K562 (cell line): ENCODE measurements around the gene IL1RN. TPM values are rescaled to one million over a fixed set of nuclear protein-coding genes. Genes with fewer than 3 reads are reported as not detected.

Experiments used
- ATAC-seq: fragments of 200-7000 bp; cut with Tn5 transposase; 3 replicates; pipeline ENCODE4 v1.9.1; 2020; ENCODE audit warnings: moderate library complexity
- BruUV-seq: library from RNA; stranded (reverse); fragments of 400-500 nt; replicated peaks from 2 replicates; lab custom pipeline; 2021; lab: Mats Ljungman, UMichigan
- CTCF ChIA-PET: fragments of 300-600 bp; formaldehyde crosslinking; extraction: SDS; loops from one replicate; lab custom pipeline; 2021; ENCODE audit warnings: low intra/inter-chr PET ratio; lab: Yijun Ruan, JAX
- POLR2A ChIA-PET: fragments of 300-600, 350-650 bp; sonication (Branson Sonifier 250); formaldehyde crosslinking; extraction: SDS; loops from one replicate; lab custom pipeline; 2021; ENCODE audit warnings: antibody characterized with exemption, inconsistent platforms; lab: Yijun Ruan, JAX
- DNase-seq, 4 experiments: peaks; one replicate each; pipeline versions ENCODE4 v3.0.0 to v3.0.0-alpha.2; 2011 to 2018; ENCODE audit warnings: low spot score in 3 of 4, mixed read lengths in 3 of 4; ENCODE audit errors: extremely low read depth in 1 of 4
- FAIRE-seq: peaks from 2 replicates; lab custom pipeline; 2011; peaks lifted over from hg19 to GRCh38; lab: Jason Lieb, UNC
- H2AFZ ChIP-seq: 2 replicates; pipeline ENCODE4 v1.6.0; 2011; ENCODE audit warnings: low read depth, low read length, control low read depth, inconsistent platforms
- H3K27ac ChIP-seq: fragments of 200-600 bp; 3 replicates; pipeline ENCODE4 v1.8.0; 2011; ENCODE audit warnings: low read depth, mild to moderate bottlenecking, control low read depth, inconsistent platforms, low read length, moderate library complexity, mixed read lengths; ENCODE audit errors: extremely low read depth
- H3K27me3 ChIP-seq, 2 experiments: fragments of 300-600 bp in 1 of 2; 2 replicates in 1 of 2; 3 replicates in 1 of 2; pipeline versions ENCODE4 v1.6.0 to v1.8.0; 2011; ENCODE audit warnings: inconsistent platforms in 2 of 2, low read length in 2 of 2, mild to moderate bottlenecking in 1 of 2, mixed read lengths in 1 of 2, moderate library complexity in 1 of 2; ENCODE audit not compliant: control insufficient read depth in 2 of 2, insufficient read depth in 2 of 2
- H3K36me3 ChIP-seq: fragments of 300-600 bp; 3 replicates; pipeline ENCODE4 v1.8.0; 2011; ENCODE audit warnings: mild to moderate bottlenecking, low read length, inconsistent platforms; ENCODE audit not compliant: control insufficient read depth, insufficient read depth
- H3K4me1 ChIP-seq, 2 experiments: fragments of 200-600 bp in 1 of 2; replicated peaks in 1 of 2; 2 replicates in 1 of 2; 3 replicates in 1 of 2; pipeline versions ENCODE4 v1.5.1 to v1.8.0; 2011; ENCODE audit warnings: inconsistent platforms in 2 of 2, low read length in 2 of 2, mild to moderate bottlenecking in 1 of 2, mixed read lengths in 1 of 2, moderate library complexity in 1 of 2; ENCODE audit not compliant: control insufficient read depth in 2 of 2, insufficient read depth in 2 of 2
- H3K4me2 ChIP-seq: 2 replicates; pipeline ENCODE4 v1.6.1; 2011; ENCODE audit warnings: low read length, control low read depth, inconsistent platforms, mixed read lengths; ENCODE audit not compliant: insufficient read depth
- H3K4me3 ChIP-seq: fragments of 200-600 bp; sonication (generic), shearing (Covaris generic); 2 replicates; pipeline ENCODE4 v1.5.1; 2016; ENCODE audit warnings: control low read depth, inconsistent platforms
- H3K79me2 ChIP-seq: fragments of 200-600 bp; 3 replicates; pipeline ENCODE4 v1.8.0; 2011; ENCODE audit warnings: low read length, inconsistent platforms; ENCODE audit not compliant: control insufficient read depth, insufficient read depth
- H3K9ac ChIP-seq, 2 experiments: 2 replicates each; pipeline versions ENCODE4 v1.6.0 to v1.6.1; 2011; ENCODE audit warnings: low read depth in 2 of 2, low read length in 2 of 2, control low read depth in 1 of 2, inconsistent platforms in 1 of 2, mild to moderate bottlenecking in 1 of 2, mixed read lengths in 1 of 2; ENCODE audit not compliant: insufficient read depth in 1 of 2
- H3K9me1 ChIP-seq: one replicate; pipeline ENCODE4 v1.6.0; 2011; ENCODE audit warnings: inconsistent platforms, mild to moderate bottlenecking, low read length, moderate library complexity; ENCODE audit not compliant: control insufficient read depth, insufficient read depth
- H3K9me3 ChIP-seq: replicated peaks from 2 replicates; pipeline ENCODE4 v1.5.1; 2011; ENCODE audit warnings: low read depth, low read length, inconsistent platforms; ENCODE audit not compliant: control insufficient read depth, insufficient read depth
- H4K20me1 ChIP-seq: replicated peaks from 2 replicates; pipeline ENCODE4 v1.6.1; 2011; ENCODE audit warnings: low read length, inconsistent platforms, mixed read lengths; ENCODE audit not compliant: control insufficient read depth, insufficient read depth
- CREB1 ChIP-seq, 2 experiments: sonication (generic) in 1 of 2; formaldehyde crosslinking in 1 of 2; IDR thresholded peaks; 2 replicates each; pipeline versions ENCODE4 v1.6.1 to v1.8.0; 2012 to 2022; ENCODE audit warnings: inconsistent platforms in 1 of 2, mild to moderate bottlenecking in 1 of 2, missing genetic modification reagents in 1 of 2, moderate library complexity in 1 of 2
- E2F3 ChIP-seq: fragments of 250-450 bp; sonication (Bioruptor Pico); IDR thresholded peaks from 2 replicates; pipeline ENCODE4 v1.4.0; 2020; ENCODE audit warnings: mild to moderate bottlenecking
- KDM1A ChIP-seq, 2 experiments: fragments of 450-650 bp; IDR thresholded peaks; 2 replicates each; pipeline ENCODE4 v1.6.1; 2016; ENCODE audit warnings: mild to moderate bottlenecking in 2 of 2
- KDM4B ChIP-seq, 2 experiments: fragments of 450-650 bp in 1 of 2; sonication (generic) in 1 of 2; IDR thresholded peaks; 2 replicates each; pipeline ENCODE4 v1.6.1; 2016 to 2017; ENCODE audit warnings: borderline replicate concordance in 2 of 2, antibody characterized with exemption in 1 of 2, low read depth in 1 of 2, mild to moderate bottlenecking in 1 of 2
- MAZ ChIP-seq, 2 experiments: fragments of 450-650 bp in 1 of 2; sonication (generic) in 1 of 2; formaldehyde crosslinking; IDR thresholded peaks in 1 of 2; conservative IDR thresholded peaks in 1 of 2; 2 replicates each; pipeline versions ENCODE4 v1.4.0 to v1.5.0; 2020; ENCODE audit warnings: mild to moderate bottlenecking in 1 of 2, missing genetic modification reagents in 1 of 2
- MIER1 ChIP-seq: fragments of 450-650 bp; IDR thresholded peaks from 2 replicates; pipeline ENCODE4 v1.6.1; 2016; ENCODE audit warnings: antibody characterized with exemption, mild to moderate bottlenecking, low read depth
- NR2F6 ChIP-seq: fragments of 450-650 bp; formaldehyde crosslinking; IDR thresholded peaks from 2 replicates; pipeline ENCODE4 v1.4.0; 2020; ENCODE audit warnings: mild to moderate bottlenecking
- PML ChIP-seq: IDR thresholded peaks from 2 replicates; pipeline ENCODE4 v1.6.1; 2012; ENCODE audit warnings: low read length, inconsistent platforms
- POLR2AphosphoS5 ChIP-seq: IDR thresholded peaks from 2 replicates; pipeline ENCODE4 v1.6.1; 2011; ENCODE audit warnings: mild to moderate bottlenecking, low read depth, low read length, moderate library complexity; ENCODE audit not compliant: control insufficient read depth, insufficient read depth
- SAP30 ChIP-seq: fragments of 200-600 bp; sonication (generic); IDR thresholded peaks from 2 replicates; pipeline ENCODE4 v1.6.1; 2012; ENCODE audit warnings: borderline replicate concordance, low read depth, mild to moderate bottlenecking, moderate library complexity, low read length, control low read depth, inconsistent platforms; ENCODE audit not compliant: insufficient read depth, poor library complexity, severe bottlenecking
- ZNF143 ChIP-seq: sonication (generic); formaldehyde crosslinking; IDR thresholded peaks from 2 replicates; pipeline ENCODE4 v1.9.0; 2022; ENCODE audit warnings: mild to moderate bottlenecking, missing genetic modification reagents
- ZNF280A ChIP-seq: fragments of 450-650 bp; IDR thresholded peaks from 2 replicates; pipeline ENCODE4 v1.6.1; 2018; ENCODE audit warnings: mild to moderate bottlenecking, low read depth; ENCODE audit not compliant: partially characterized antibody
- WGBS: fragments of 100-300 bp; shearing (Covaris generic); methylation state at CpG from one replicate; pipeline ENCODE4 v1.1.6; 2016; ENCODE audit warnings: low coverage, mixed read lengths; ENCODE audit not compliant: insufficient coverage; ENCODE audit errors: missing lambda C conversion rate; 5-methylcytosine and 5-hydroxymethylcytosine counted together
- in situ Hi-C: fragments of 300-500 bp; cut with MboI; formaldehyde crosslinking; loops from 4 replicates; pipeline ENCODE4 v1.15.0; 2018; ENCODE audit warnings: inconsistent platforms, mixed read lengths
- intact Hi-C: fragments of 100-400 bp; cut with micrococcal nuclease; formaldehyde crosslinking; loops from 2 replicates; pipeline ENCODE4 v1.14.2; 2022
- polyA plus RNA-seq, 8 experiments: library from polyadenylated mRNA; depleted of rRNA in 4 of 8; stranded (reverse) in 5 of 8; unstranded in 3 of 8; fragments of >200 nt; fragmentation: Nextera tagmentation in 2 of 8; fragmentation: Illumina TruSeq in 1 of 8; extraction: Ambion mirVana in 2 of 8; extraction: Trizol in 1 of 8; gene quantifications; 2 replicates each; pipeline versions ENCODE4 v1.2.1 to v1.2.3, GENCODE V29; 2011 to 2014; ENCODE audit warnings: inconsistent platforms in 1 of 8, missing spikeins in 1 of 8
- total RNA-seq, 7 experiments: library from RNA; depleted of rRNA in 6 of 7; stranded (reverse); fragments of >200 nt in 6 of 7; fragmentation: Illumina TruSeq in 2 of 7; extraction: Trizol in 2 of 7; gene quantifications; 2 replicates each; pipeline versions ENCODE4 v1.2.1 to v1.2.3, GENCODE V29; 2011 to 2021; ENCODE audit warnings: low replicate concordance in 1 of 7
- TF ChIP-seq, protein P1 (sequence below): IDR thresholded peaks from 3 replicates; pipeline ENCODE4 v1.6.1; 2011; ENCODE audit warnings: borderline replicate concordance, mild to moderate bottlenecking; ENCODE audit not compliant: insufficient read length, insufficient read depth

The IL1RN gene
- total and polyA plus RNA-seq, 9 of the 15 experiments (the other 6 are each of a cell fraction or from before 2014, with no cell fraction given): 0.13 TPM; not detected in 8

DNA sequence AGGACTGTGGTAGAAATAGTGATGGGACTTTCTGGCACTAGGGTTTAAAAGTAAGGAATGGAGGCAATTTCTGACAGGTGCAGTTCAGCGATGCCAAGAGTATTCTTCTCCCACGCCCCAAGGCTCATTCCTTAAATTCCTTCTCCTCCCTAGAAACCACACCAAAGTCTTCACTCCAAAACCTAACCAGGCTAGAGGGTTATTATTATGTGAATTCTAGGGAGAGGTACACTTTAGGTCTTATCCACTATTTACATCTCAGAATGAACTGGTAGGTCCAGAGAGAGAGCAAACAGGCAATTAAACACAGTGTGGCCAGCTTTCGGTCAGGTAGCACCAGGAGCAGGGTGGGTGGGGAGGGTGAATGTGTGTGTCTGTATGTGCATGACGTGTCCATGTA is 48.3 kb upstream of the IL1RN start:
- Histone ChIP-seq H4K20me1 (no peaks in the 10 kb centered on the region; the same call in 1 of the 2 replicates), H3K4me2 (no peak overlapping the region), H3K9me1 (no peaks in the 10 kb centered on the region), H3K27me3 (peaks cover 12 to 15% of the 10 kb centered on the region in 2 experiments; a peak in 4 of 5 replicates), H3K9me3 (no peaks in the 10 kb centered on the region), H3K4me1 (no peaks in the 10 kb centered on the region), H3K9ac (no peak overlapping the region), H3K36me3 (no peaks in the 10 kb centered on the region), H2AFZ (no peak overlapping the region), H3K79me2 (no peaks in the 10 kb centered on the region), H3K4me3 (no peak overlapping the region), H3K27ac (no peak overlapping the region)
- ChIA-PET CTCF (interaction anchor here (2.4 kb wide), 1 partner anchor 291 kb away, joined by 6 read pairs; no protein-coding TSS in a partner anchor), POLR2A (no interaction called here)
- BruUV-seq: no TSS peak
- FAIRE-seq: no peak
- intact Hi-C loops (no loop called here), in situ Hi-C loops (no loop called here)
- WGBS: 9% methylated on average over 4 of the region's 4 CpGs
- DNase-seq: no peak
- no peak for ATAC-seq
- no peak for TF ChIP-seq NR2F6 (CRISPR knock-in tag)
- no peak for TF ChIP-seq E2F3
- no peak for TF ChIP-seq MAZ (CRISPR knock-in tag; conservative IDR thresholded peaks at IDR 0.05 in 1 of 2, IDR thresholded peaks at IDR 0.05 in 1 of 2)
- no peak for TF ChIP-seq MIER1
- TF ChIP-seq, protein P1, sequence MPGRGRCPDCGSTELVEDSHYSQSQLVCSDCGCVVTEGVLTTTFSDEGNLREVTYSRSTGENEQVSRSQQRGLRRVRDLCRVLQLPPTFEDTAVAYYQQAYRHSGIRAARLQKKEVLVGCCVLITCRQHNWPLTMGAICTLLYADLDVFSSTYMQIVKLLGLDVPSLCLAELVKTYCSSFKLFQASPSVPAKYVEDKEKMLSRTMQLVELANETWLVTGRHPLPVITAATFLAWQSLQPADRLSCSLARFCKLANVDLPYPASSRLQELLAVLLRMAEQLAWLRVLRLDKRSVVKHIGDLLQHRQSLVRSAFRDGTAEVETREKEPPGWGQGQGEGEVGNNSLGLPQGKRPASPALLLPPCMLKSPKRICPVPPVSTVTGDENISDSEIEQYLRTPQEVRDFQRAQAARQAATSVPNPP: no peak
- TF ChIP-seq ZNF280A: no peak
- no peak for TF ChIP-seq POLR2AphosphoS5
- TF ChIP-seq PML: no peak
- TF ChIP-seq KDM1A (IDR thresholded peaks at IDR 0.05): no peak
- TF ChIP-seq ZNF143 (CRISPR knock-in tag): no peak
- TF ChIP-seq SAP30: no peak
- no peak for TF ChIP-seq KDM4B (IDR thresholded peaks at IDR 0.05; ENCODE audit: borderline replicate concordance in 2 of 2, low read depth in 1 of 2)
- no peak for TF ChIP-seq CREB1 (IDR thresholded peaks at IDR 0.05)
- TF ChIP-seq CREB1 (CRISPR knock-in tag; IDR thresholded peaks at IDR 0.05): no peak
